Hepatocyte (in vitro differentiated cells): Measurements from ENCODE around the gene CPT1B.

Experiments
- CTCF ChIP-seq: fragments of 200-600 bp; sonication (generic); IDR thresholded peaks from 2 replicates; pipeline ENCODE4 v1.5.1; 2016; ENCODE audit warnings: antibody characterized with exemption, mild to moderate bottlenecking; ENCODE audit not compliant: poor library complexity
- EZH2 ChIP-seq: fragments of 200-600 bp; sonication (generic); IDR thresholded peaks from 2 replicates; pipeline ENCODE4 v1.6.1; 2016; ENCODE audit warnings: antibody characterized with exemption, mild to moderate bottlenecking, borderline replicate concordance
- EZH2phosphoT487 ChIP-seq: fragments of 200-600 bp; sonication (generic); IDR thresholded peaks from one replicate; pipeline ENCODE4 v1.6.1; 2018; ENCODE audit warnings: antibody characterized with exemption, mild to moderate bottlenecking, low read depth, moderate library complexity; ENCODE audit not compliant: unreplicated experiment, severe bottlenecking

- TF ChIP-seq CTCF (no peak), EZH2phosphoT487 (no peak), EZH2 (no peak)
Observed at GRCh38 chr22:50578776-50579310, 616 bp upstream of the CPT1B start.
